ENCODE measurements around the gene CTSW.
A peak's percentile ranks its signal among the peaks of the same experiment; 100 is the strongest.

Gene CTSW

DNA sequence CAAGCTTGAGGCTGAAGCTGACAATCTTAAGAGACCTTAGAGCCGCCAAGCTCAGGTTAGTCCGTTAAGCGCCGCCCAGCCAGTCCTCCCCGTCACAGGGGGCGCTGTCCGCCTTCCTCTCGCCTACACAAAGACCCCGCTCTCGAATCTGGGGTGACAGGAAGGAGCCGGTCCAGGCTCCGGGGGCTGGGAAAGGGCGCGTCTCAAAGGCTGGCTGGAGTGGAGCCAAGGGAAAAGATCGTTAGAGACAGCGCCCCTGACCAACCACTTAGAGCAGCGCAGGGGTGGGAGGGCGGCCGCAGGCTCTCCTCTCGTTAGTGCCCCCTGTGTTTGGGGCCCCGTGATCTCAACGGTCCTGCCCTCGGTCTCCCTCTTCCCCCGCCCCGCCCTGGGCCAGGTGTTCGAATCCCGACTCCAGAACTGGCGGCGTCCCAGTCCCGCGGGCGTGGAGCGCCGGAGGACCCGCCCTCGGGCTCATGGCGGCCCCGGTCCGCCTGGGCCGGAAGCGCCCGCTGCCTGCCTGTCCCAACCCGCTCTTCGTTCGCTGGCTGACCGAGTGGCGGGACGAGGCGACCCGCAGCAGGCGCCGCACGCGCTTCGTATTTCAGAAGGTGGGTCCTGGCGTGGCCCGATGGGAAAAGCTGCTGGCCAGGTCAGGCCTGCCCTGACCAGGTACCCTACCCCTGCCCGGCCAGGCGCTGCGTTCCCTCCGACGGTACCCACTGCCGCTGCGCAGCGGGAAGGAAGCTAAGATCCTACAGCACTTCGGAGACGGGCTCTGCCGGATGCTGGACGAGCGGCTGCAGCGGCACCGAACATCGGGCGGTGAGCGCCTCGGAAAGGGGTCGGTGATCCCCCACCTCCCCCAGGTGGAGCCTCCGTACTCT, 19.1 kb upstream of the CTSW start, which contains the start of gene MUS81:
TSS of gene MUS81 (plus strand) at position 156 of the 887 bp plus-strand sequence. CDS start at position 477, 321 bp downstream.
- peak; percentile 98 for DNase-seq (ENCODE audit: low read depth)
- TF ChIP-seq, protein P1, sequence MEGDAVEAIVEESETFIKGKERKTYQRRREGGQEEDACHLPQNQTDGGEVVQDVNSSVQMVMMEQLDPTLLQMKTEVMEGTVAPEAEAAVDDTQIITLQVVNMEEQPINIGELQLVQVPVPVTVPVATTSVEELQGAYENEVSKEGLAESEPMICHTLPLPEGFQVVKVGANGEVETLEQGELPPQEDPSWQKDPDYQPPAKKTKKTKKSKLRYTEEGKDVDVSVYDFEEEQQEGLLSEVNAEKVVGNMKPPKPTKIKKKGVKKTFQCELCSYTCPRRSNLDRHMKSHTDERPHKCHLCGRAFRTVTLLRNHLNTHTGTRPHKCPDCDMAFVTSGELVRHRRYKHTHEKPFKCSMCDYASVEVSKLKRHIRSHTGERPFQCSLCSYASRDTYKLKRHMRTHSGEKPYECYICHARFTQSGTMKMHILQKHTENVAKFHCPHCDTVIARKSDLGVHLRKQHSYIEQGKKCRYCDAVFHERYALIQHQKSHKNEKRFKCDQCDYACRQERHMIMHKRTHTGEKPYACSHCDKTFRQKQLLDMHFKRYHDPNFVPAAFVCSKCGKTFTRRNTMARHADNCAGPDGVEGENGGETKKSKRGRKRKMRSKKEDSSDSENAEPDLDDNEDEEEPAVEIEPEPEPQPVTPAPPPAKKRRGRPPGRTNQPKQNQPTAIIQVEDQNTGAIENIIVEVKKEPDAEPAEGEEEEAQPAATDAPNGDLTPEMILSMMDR (conservative IDR thresholded peaks at IDR 0.05; ENCODE audit: control insufficient read depth, insufficient read depth, low read depth, low read length) = peak; percentile 69
- H3K4me3 ChIP-seq (ENCODE audit: control insufficient read depth, low read depth, low read length) = peak within 1 kb of the TSS; percentile 90

DNA sequence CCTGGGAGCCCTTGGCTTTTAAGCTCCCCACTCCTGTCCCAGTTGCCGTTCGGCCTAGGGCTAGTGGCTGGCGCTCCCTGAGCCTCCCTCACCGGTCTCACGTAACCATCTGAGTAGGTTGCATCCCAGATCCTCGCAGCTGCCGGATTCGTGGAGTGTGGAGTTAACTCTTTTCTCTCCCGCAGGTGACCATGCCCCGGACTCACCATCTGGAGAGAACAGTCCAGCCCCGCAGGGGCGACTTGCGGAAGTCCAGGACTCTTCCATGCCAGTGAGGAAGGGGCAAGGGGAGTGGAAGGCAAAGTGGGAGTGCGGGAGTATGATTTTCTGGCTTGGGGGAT, 18.5 kb upstream of the CTSW start:
- TF ChIP-seq, protein P1 (conservative IDR thresholded peaks at IDR 0.05; ENCODE audit: control insufficient read depth, insufficient read depth, low read depth, low read length) = no peak
- peak overlapping the region; percentile 90 for H3K4me3 ChIP-seq (ENCODE audit: control insufficient read depth, low read depth, low read length)

DNA sequence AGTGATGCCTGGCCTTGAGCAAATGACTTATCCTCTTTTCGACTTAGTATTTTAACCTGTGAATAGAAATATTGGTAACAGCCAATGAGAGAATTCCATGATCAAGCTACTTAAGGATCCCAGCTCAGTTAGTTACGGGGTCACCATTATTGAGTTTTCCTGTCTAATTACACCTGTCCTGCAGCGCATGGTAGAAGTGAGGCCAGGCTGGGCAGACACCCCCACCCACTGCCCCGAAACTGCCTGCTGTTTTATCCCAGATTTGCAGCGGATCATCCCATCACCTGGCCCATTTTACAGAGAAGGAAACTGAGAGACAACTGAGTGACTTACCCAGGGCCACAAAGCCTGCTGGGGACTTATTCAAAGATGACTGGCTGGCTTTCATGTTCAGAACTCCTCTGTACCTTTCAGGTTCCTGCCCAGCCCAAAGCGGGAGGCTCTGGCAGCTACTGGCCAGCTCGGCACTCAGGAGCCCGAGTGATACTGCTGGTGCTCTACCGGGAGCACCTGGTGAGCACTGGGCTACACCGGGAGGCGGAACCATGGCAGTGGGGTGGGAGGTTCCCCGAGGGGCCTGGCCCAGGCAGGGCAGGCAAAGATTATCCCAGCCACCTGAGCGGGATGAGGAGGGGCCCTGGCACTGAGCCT, 18.0 kb upstream of the CTSW start:
- TF ChIP-seq, protein P1 (conservative IDR thresholded peaks at IDR 0.05; ENCODE audit: control insufficient read depth, insufficient read depth, low read depth, low read length) = no peak
- no peak for DNase-seq (ENCODE audit: low read depth)
- H3K4me3 ChIP-seq (ENCODE audit: control insufficient read depth, low read depth, low read length) = peak overlapping the region; percentile 90

More for the DNA sequence above, 18.5 kb upstream of the CTSW start:
- DNase-seq (ENCODE audit: low read depth) = no peak

DNA sequence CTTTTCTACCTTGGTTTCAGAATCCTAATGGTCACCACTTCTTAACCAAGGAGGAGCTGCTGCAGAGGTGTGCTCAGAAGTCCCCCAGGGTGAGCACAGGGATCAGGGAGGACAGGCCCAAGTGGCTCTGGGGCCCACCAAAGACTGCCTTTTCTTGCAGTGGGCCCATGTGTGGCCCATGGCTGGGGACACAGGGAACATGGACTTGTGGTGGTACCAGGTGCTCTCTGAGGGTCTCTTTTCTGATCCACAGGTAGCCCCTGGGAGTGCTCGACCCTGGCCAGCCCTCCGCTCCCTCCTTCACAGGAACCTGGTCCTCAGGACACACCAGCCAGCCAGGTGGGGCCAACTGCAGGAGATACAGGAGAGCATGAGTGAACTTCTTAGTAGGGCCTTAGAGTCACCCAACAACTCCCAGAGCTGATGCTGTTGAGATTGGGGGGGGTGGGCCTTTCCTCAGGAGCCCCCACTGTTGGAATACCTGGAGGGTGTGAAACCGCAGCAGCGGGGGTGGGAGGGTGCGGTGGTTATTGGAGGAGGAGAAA, 17.4 kb upstream of the CTSW start:
- H3K4me3 ChIP-seq (ENCODE audit: control insufficient read depth, low read depth, low read length) = peak overlapping the region; percentile 90
- TF ChIP-seq, protein P1 (conservative IDR thresholded peaks at IDR 0.05; ENCODE audit: control insufficient read depth, insufficient read depth, low read depth, low read length) = no peak
- DNase-seq (ENCODE audit: low read depth) = no peak

DNA sequence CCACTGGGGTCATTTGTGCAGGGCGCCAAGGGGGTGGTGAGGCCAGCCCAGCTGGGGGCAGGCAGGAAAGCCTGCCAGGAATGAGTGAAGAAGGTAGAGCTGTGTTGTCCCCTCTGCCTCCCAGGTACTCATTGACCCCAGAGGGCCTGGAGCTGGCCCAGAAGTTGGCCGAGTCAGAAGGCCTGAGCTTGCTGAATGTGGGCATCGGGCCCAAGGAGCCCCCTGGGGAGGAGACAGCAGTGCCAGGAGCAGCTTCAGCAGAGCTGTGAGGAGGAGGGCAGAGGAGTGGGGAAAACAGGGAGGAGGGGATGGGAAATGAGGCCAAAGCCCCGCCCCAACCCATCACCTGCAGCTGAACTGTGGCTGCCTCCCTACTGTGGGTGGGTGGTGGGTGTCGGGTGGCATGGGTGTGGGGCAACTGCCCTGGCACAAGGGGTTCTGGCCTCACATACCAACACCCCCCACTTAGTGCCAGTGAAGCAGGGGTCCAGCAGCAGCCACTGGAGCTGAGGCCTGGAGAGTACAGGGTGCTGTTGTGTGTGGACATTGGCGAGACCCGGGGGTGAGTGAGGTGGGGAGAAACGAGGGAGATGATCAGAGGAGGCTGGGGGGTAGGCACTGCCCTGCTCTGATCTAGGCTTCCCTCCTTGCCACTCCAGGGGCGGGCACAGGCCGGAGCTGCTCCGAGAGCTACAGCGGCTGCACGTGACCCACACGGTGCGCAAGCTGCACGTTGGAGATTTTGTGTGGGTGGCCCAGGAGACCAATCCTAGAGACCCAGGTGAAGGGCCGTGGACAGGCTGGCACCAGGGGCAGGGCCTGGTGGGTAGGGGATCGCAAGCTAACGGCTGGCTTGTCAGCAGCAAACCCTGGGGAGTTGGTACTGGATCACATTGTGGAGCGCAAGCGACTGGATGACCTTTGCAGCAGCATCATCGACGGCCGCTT, 16.4 kb upstream of the CTSW start:
- no peak for DNase-seq (ENCODE audit: low read depth)
- no peak overlapping the region for H3K4me3 ChIP-seq (ENCODE audit: control insufficient read depth, low read depth, low read length)
- TF ChIP-seq, protein P1 (conservative IDR thresholded peaks at IDR 0.05; ENCODE audit: control insufficient read depth, insufficient read depth, low read depth, low read length) = no peak
